Gastroesophageal sphincter (tissue), 4 donors: ENCODE data around the gene UNCX. TPM values are rescaled to one million over a fixed set of nuclear protein-coding genes. Genes with fewer than 3 reads are reported as not detected.

Source experiments
- ATAC-seq: fragments of 150-250 bp; one replicate; pipeline ENCODE4 v1.9.1; 2016; ENCODE audit warnings: mild to moderate bottlenecking, moderate library complexity
- H3K27ac ChIP-seq, 4 donors: fragments of 200-600 bp; sonication (generic) in 3 of 4; 1 replicate in 3 of 4; 2 replicates in 1 of 4; pipeline ENCODE4 v1.5.1; 2016 to 2019
- H3K27me3 ChIP-seq: fragments of 200-600 bp; sonication (generic); one replicate; pipeline ENCODE4 v1.5.1; 2019
- H3K36me3 ChIP-seq, 2 donors: fragments of 200-600 bp; sonication (generic); one replicate each; pipeline ENCODE4 v1.5.1; 2019; ENCODE audit warnings: control low read depth in 1 of 2
- H3K4me1 ChIP-seq, 3 donors: fragments of 200-600 bp; sonication (generic); 1 replicate in 2 of 3; 2 replicates in 1 of 3; pipeline ENCODE4 v1.5.1; 2016 to 2019; ENCODE audit warnings: control low read depth in 2 of 3
- H3K4me3 ChIP-seq, 2 donors: fragments of 200-600 bp; sonication (generic); one replicate each; pipeline ENCODE4 v1.5.1; 2019; ENCODE audit warnings: mild to moderate bottlenecking in 1 of 2, moderate library complexity in 1 of 2
- H3K9me3 ChIP-seq, 3 donors: fragments of 200-600 bp; sonication (generic); one replicate each; pipeline ENCODE4 v1.5.1; 2017 to 2019; ENCODE audit warnings: control low read depth in 2 of 3
- CTCF ChIP-seq, 4 experiments: fragments of 200-600 bp in 2 of 4; fragments of 450-650 bp in 2 of 4; sonication (generic) in 1 of 4; IDR thresholded peaks; one replicate each; pipeline ENCODE4 v1.5.1; 2017 to 2019; ENCODE audit warnings: antibody characterized with exemption in 4 of 4, mild to moderate bottlenecking in 2 of 4, moderate library complexity in 2 of 4
- EP300 ChIP-seq: sonication (generic); formaldehyde crosslinking; IDR thresholded peaks from one replicate; pipeline ENCODE4 v1.6.1; 2017; ENCODE audit warnings: antibody characterized with exemption, mild to moderate bottlenecking
- POLR2A ChIP-seq, 2 donors: fragments of 450-650 bp; IDR thresholded peaks; one replicate each; pipeline ENCODE4 v1.6.1; 2017; ENCODE audit warnings: antibody characterized with exemption in 2 of 2, mild to moderate bottlenecking in 2 of 2, moderate library complexity in 1 of 2
- POLR2AphosphoS5 ChIP-seq: sonication (generic); formaldehyde crosslinking; IDR thresholded peaks from one replicate; pipeline ENCODE4 v1.6.1; 2017; ENCODE audit warnings: antibody characterized with exemption
- WGBS, 2 donors: methylation state at CpG; one replicate each; pipeline ENCODE4 v1.1.5; 2018; ENCODE audit warnings: low coverage in 1 of 2; 5-methylcytosine and 5-hydroxymethylcytosine counted together
- total RNA-seq, 4 donors: library from RNA; depleted of rRNA; stranded (reverse); fragments of >200 nt; gene quantifications; one replicate each; pipeline ENCODE4 v1.1.0, GENCODE V29; 2016

UNCX gene
- total RNA-seq, 4 donors from 2014 or later: not detected

GRCh38 chr7:1239803-1240516 lies 7.3 kb downstream of the UNCX start:
- Histone ChIP-seq H3K36me3 (no peaks in the 10 kb centered on the region), H3K27ac (no peak overlapping the region), H3K4me3 (no peak overlapping the region), H3K4me1 (peaks cover 0 to 57% (median 17%) of the 10 kb centered on the region in 3 donors), H3K9me3 (no peaks in the 10 kb centered on the region), H3K27me3 (peaks cover 100% of the 10 kb centered on the region)
- no peak for ATAC-seq
- WGBS, 2 donors: 3 to 15% methylated on average over 8 of the region's 29 CpGs
- TF ChIP-seq POLR2A (IDR thresholded peaks at IDR 0.05) (no peak), CTCF (IDR thresholded peaks at IDR 0.05) (no peak), EP300 (no peak), POLR2AphosphoS5 (no peak)

- ATAC-seq: no peak
- H3K4me1 ChIP-seq: peaks cover 0 to 49% (median 12%) of the 10 kb centered on the region in 3 donors
- WGBS, 2 donors: 10 to 18% methylated on average over 9 to 21 of the region's 40 CpGs
Measured at GRCh38 chr7:1240517-1241257, 8.0 kb downstream of the UNCX start.

GRCh38 chr7:1241258-1241602 lies 8.6 kb downstream of the UNCX start:
- Histone ChIP-seq H3K9me3 (no peaks in the 10 kb centered on the region), H3K27me3 (peaks cover 100% of the 10 kb centered on the region), H3K27ac (no peak overlapping the region), H3K4me3 (no peak overlapping the region), H3K36me3 (no peaks in the 10 kb centered on the region), H3K4me1 (peaks cover 0 to 46% (median 11%) of the 10 kb centered on the region in 3 donors)
- ATAC-seq: no peak
- no peak for TF ChIP-seq EP300
- TF ChIP-seq CTCF (IDR thresholded peaks at IDR 0.05): no peak
- no peak for TF ChIP-seq POLR2AphosphoS5
- TF ChIP-seq POLR2A (IDR thresholded peaks at IDR 0.05): no peak
- WGBS, 2 donors: no CpG with 5 or more reads among the region's 38 CpGs

More at GRCh38 chr7:1240517-1241257, 8.0 kb downstream of the UNCX start:
- no peak overlapping the region for H3K27ac ChIP-seq
- no peak for TF ChIP-seq CTCF (IDR thresholded peaks at IDR 0.05)
- no peak for TF ChIP-seq EP300
- no peak for TF ChIP-seq POLR2AphosphoS5
- no peak for TF ChIP-seq POLR2A (IDR thresholded peaks at IDR 0.05)
- H3K36me3 ChIP-seq: no peaks in the 10 kb centered on the region
- H3K27me3 ChIP-seq: peaks cover 100% of the 10 kb centered on the region
- H3K4me3 ChIP-seq: no peak overlapping the region
- no peaks in the 10 kb centered on the region for H3K9me3 ChIP-seq

- TF ChIP-seq POLR2A (IDR thresholded peaks at IDR 0.05): no peak
- TF ChIP-seq CTCF (IDR thresholded peaks at IDR 0.05): no peak
- no peak for TF ChIP-seq POLR2AphosphoS5
- no peak for TF ChIP-seq EP300
- Histone ChIP-seq H3K27ac (no peak overlapping the region), H3K27me3 (peaks cover 100% of the 10 kb centered on the region), H3K36me3 (no peaks in the 10 kb centered on the region), H3K4me1 (peaks cover 0 to 48% (median 15%) of the 10 kb centered on the region in 3 donors), H3K9me3 (no peaks in the 10 kb centered on the region), H3K4me3 (no peak overlapping the region)
- no peak for ATAC-seq
- WGBS, 2 donors: 3 to 4% methylated on average over 4 to 26 of the region's 51 CpGs
Measured at GRCh38 chr7:1241603-1242255, 9.1 kb downstream of the UNCX start.
